Bone marrow (tissue), 2 donors: ENCODE measurements around the gene C9orf153.

Experiments
- DNase-seq, 2 donors: peaks; one replicate each; lab custom pipeline; 2025; lab: John Stamatoyannopoulos, UW

C9orf153 gene

DNA sequence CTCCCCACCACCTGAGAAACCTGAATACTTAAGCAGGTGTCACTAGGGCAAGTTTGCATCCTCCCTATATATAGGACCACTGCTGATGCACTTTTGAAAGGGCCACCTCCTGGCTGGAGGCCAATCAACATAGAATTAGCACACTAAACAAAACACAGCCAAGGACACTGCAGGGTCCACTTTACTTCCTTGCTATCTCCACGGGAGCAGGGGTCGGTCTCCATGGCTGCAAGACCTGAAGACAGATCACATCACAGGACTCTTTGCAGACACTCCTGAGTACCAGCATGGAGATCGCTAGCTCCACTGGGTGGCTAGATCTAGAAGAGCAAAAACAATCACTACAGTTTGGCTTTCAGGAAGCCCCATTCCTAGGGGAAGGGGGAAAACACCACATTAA, 72.3 kb downstream of the C9orf153 start:
- no peak for DNase-seq

DNA sequence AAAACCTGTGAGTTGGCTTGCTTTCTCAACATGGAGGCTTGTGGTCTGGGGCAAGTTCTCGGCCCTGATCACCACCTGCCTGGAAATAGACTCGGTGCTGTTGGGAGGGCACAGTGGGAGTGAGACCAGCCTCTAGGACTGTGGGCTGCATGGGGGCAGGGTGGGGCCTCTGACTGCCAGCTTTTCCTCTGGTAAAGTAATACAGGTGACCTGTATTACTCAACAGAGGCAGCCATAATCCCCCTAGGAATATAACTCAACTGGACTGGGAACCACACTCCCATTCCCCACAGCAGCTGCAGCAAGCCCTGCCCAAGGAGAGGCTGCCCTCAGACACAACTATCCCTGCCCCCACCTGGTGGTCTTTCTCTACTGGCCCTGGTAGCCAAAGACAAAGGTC, 72.8 kb downstream of the C9orf153 start:
- DNase-seq = no peak

DNA sequence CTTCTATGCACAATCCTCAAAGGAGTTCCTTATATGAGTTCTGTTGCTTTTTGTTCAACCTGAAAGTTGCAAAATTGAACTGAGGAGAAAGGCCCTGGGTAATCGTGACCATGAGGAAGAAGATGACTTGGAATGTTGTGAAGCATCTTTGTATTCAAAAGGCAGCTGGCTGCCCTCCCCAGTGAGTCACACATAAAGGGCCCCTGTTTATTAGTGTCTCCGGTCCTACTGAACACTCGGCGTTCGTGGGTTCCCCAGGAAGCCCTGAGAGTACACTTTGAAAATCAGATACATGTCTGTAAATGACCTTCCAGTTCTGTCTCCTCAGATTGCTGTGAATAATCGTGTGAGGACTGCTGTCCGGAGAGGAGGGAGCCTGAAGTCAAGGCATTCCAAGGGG, 73.6 kb downstream of the C9orf153 start:
- DNase-seq = no peak

DNA sequence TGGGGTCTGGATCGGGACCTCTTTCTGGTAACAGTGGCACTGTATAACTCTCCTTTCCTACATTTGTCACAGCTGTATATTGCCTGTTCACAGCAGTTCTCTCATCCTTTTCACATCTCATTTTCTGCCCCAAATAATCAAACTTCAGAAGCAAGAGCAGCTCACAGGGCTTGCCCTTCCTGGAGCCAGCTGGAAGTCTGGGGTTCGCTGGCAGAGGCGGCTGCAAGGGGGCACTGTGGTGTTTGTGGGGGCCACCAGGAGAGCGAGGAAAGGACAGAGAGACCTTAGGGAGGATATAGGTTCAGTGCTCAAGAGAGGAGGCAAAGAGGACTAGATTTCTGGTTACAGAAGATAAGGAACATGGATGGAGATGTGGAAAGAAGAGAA, 75.3 kb downstream of the C9orf153 start:
- no peak for DNase-seq

DNA sequence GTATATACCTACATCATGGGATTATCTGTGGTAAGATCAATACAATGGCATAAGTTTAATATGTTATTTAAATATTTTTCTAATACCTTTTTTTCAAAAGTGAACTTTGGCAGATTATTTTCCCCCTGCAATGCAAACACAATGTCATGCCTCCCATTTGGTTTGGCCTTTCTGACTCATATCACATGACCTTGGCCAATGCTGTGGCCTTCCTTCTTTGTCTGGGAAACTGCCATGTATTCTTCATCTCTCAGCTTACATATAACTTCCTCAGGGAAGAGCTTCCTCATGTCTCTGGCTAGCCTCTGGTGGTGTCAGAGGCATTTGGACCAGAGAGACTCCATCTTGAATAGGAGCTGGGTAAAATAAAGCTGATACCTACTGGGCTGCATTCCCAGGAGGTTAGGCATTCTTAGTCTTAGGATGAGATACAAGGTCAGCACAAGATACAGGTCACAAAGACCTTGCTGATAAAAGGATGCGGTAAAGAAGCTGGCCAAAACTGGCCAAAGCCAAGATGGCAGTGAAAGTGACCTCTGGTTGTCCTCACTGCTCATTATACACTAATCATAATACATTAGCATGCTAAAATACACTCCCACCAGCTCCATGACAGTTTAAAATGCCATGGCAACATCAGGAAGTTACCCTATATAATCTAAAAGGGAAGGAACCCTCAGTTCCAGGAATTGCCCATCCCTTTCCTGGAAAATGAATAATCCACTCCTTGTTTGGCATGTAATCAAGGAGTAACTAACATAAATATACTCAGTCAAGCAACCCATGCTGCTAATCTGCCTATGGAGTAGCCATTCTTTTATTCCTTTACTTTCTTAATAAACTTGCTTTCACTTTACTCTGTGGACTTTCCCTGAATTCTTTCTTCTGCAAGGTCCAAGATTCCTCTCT, 76.0 kb downstream of the C9orf153 start:
- DNase-seq = no peak

DNA sequence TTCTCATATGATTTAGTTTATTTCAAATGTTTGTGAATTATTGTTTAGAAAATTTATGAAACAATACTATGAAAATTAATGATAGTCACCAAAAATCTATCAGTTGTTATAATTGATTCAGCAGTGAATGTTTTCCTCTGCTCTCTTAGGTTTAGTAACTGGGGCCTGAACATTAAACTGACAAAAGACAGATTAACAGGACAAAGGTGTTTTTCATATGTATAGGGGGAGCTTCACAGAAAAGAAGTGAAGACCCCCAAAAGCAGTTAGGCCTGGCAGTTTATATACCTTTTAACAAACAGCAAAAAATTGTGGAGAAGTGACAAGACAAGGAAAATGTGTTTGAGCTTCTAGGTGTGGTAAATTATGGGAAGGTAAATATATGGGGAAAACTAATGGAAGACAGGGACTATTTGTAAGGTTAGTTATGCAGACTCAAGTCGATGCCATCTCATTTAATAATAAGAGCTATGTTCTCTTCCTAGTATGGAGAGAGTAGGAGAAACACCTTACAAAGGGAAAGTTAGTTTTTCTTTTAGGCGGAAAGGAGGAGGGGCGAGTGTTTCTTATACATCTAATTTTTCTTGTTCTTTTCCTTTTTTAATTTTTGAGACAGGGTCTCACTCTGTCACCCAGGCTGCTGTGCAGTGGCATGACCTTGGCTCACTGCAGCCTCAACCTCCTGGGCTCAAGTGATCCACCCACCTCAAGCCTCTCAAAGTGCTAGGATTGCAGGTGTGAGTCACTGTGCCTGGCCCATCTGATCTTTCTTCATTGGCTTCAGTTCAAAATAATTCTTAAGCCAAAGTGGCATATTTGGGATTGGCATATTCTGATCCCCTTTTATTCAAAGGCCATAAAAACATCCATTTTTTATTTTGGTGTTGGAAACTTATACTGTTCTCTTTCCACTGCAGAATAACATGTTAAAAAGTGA, 77.8 kb downstream of the C9orf153 start:
- no peak for DNase-seq

DNA sequence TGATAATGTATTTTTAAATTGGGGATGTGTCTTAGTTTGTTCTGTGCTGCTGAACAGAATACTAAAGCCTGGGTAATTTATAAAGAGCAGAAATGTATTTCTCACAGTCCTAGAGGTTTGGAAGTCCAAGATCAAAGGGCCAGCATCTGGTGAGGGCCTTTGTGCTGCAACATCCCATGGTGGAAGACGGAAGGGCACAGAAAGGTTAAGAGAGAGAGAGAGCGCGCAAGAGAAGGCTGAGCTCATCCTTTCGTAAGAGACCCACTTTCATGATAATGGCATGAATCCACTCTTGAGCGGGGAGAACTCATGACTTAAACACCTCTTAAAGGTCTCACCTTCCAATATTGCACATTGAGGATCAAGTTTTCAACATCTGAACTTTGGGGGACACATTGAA, 81.0 kb downstream of the C9orf153 start:
- DNase-seq = no peak

DNA sequence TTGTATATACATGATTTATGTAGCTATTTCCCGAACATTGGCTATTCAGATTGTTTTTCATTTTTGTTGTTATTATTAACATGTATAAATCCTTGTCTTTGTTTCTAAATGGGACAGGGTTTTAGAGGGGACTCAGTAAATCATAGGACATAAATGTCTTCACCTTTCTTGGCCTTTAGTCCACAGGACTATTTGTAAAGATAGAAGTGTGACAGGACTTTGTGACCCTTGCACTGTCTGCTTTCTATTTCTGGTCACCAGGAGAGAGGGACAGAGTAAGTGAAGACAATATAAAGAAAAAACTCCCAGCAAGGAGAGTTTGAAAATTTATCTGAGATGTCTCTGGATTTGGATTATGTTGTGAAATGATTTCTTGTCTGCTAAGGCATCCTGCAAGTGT, 81.5 kb downstream of the C9orf153 start:
- no peak for DNase-seq

DNA sequence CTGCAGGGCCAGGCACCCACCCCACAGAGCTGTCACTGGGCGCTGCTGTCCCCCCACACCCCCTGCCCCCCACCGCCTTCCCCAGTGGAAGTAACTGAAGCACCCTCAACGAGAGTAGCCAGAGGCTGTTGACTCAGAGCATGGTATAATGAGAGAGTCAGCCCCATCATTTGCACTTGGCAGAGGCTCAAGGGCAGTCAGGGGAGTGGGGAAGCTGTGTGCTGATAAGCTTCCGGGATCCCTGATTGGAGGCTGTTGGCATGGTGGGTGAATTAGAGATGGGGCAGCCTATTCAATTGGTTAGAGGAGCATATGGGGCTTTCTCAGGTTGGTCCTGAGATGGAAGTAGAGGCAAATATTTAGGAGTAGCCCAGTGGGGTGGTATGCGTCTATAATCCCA, 83.0 kb downstream of the C9orf153 start:
- DNase-seq = no peak

DNA sequence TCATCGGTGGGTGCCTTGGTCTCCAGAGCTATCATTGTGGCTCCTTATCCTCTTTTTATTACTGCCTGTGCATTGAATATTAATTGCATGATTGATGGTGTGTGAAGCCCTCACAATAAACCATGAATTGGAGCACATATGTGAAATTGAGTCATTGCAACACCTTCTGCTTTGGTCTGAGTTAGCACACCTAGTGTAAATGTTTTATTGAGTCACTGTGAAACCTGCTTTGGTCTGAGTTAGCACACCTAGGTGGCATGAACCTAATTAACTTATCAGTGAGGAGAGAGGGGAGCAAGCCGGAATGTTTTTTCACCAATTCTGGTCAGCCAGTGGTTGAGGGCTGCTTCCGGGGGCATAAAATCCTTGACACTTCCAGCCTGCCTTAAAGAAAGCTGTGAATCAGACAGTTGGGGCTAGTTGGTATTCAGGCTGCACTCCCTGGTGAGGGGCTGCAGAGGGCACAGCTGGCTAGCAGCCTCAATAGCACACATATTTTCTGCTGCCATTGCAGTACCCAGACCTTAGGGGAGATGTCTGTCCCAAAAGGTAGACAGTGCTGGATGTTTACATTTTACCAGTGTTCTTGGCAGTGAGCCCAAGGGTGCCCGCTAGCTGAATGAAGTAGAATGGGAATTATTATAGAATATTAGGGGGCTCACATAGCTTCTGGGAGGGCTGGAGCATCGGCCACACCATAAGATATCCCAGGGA, 83.6 kb downstream of the C9orf153 start:
- DNase-seq = no peak

DNA sequence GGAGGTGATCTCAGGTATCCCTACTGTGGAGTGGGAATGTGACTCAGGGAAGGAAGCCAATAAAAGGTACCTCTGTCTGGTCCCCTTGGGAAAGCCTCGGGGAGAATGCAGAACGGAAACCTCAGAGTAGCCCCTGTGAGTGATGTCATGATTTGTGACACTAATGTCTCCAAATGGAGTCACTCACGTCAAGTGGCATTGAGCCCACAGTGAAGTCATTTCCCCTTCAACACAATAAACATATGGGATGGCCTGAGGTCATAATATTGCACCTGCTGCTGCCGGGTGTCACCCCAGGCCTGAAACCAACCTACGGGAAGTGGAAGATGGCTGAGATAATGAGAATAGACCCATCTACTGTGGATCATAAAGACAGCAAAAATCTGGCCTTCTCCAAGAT, 84.2 kb downstream of the C9orf153 start:
- DNase-seq = no peak
